Epidermal melanocyte (primary cell): ENCODE data around the gene H6PD.
A peak's percentile ranks its signal among the peaks of the same experiment; 100 is the strongest.
"Not testable (repeated sequence)": the region's sequence is repeated elsewhere in the genome, so short reads cannot be mapped to it uniquely, and the experiment has no call there.

Source experiments
- DNase-seq: peaks from one replicate; pipeline ENCODE4 v3.0.0; 2011; ENCODE audit warnings: low spot score; ENCODE audit not compliant: insufficient read length

The H6PD gene

GRCh38 chr1:9296850-9297249 lies 62.3 kb downstream of the H6PD start:
- DNase-seq = no peak

GRCh38 chr1:9297831-9298230 lies 63.3 kb downstream of the H6PD start:
- no peak for DNase-seq

GRCh38 chr1:9298282-9298681 lies 63.7 kb downstream of the H6PD start:
- no peak for DNase-seq

DNA sequence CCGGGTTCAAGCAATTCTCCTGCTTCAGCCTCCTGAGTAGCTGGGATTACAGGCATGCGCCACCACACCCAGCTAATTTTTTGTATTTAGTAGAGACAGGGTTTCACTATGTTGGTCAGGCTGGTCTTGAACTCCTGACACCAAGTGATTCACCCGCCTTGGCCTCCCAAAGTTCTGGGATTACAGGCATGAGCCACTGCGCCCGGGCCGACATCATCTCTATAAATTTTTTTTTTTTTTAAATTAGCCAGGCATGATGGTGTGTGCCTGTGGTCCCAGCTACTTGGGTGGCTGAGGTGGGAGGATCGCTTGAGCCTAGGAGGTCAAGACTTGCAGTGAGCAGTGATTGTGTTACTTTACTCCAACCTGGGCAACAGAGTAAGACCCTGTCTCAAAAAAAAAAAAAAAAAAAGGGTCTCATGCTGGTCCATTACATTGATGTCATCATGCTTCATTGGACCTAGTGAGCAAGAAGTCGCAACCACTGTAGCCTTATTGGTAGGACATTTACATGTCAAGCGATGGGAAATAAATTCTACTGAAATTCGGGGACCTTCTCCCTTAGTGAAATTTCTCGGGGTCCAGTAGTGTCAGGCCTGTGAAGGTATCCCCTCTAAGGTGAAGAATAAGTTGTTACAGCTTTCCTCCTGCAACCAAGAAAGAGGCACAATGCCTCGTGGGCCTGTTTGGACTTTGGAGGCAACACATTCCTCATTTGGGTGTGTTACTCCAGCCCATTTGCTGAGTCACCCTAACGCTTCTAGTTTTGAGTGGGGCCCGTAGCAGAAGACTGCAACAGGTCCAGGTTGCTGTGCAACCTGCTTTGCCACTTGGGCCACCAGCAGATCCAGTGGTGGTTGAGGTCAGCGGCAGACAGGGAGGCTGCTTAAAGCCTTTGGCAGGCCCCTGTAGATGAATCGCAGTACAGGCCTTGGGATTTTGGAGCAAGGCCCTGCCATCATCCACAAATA lies 65.3 kb downstream of the H6PD start:
- not testable (repeated sequence) for DNase-seq

DNA sequence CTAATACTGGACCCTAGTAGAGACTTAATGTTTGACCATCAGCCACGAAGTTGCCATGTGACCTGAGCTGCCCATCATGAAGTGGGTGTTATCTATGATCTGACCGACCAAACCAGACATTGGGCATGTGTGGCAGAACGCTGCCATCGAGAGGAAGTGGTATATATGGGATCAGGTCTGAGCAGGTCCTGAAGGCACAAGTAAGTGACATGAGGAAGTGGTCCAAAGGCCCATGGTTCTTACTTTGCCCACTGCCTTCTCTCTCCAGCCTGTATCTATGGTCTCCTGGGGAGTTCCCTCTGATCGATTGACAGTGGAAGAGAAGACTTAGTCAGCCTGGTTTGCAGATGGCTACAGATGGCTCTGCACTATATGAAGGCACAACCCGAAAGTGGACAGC lies 66.0 kb downstream of the H6PD start:
- DNase-seq = no peak

DNA sequence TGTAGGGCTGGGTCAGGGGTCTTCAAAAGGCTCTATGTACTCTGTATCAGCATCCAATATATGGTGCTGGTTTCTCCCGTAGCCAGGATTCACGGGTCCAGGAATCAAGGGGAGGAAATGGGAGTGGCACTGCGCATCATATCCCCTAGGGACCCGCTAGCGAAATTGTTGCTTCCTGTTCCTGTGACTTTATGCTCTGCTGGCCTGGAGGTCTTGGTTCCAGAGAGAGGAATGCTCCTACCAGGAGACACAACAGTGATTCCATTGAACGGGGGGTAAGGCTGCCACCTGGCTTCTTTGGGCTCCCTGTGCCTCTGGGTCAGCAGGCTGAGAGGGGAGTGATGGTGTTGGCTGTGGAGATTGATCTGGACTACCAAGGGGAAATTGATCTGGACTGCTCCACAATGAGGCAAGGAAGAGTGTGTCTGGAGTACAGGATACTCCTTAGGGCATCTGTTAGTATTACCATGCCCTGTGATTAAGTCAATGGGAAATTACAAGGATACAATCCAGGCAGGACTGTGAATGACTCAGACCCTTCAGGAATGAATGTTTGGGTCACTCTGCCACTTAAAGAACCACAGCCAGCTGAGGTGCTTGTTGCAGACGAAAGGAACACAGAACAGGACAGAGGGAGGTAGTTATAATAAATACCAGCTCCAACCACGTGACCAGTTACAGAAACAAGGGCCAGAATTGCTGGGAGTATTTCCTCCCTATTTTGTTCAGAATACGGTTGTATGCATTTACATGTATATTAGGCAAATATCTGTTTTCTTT lies 68.4 kb downstream of the H6PD start:
- DNase-seq = peak; percentile 50

GRCh38 chr1:9303916-9304315 lies 69.3 kb downstream of the H6PD start:
- no peak for DNase-seq

DNA sequence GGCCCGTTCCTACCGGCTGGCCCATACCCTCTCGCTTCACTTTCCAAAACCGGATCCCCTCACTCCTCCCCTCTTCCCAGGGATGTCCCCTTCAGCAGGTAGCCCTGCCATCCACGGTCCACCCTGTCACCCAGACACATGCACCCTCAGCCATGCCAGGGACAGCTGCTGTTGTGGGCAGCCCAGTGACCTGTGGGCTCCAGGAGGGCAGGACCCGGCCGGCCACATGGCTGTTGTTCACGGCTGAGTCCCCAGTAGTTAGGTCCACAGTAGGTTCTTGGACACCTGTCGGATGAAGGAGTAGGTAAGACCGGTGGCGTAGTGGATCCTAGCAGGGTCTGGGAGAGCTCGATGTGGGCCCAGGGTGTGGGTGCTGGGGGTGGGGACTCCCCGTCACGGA lies 70.6 kb downstream of the H6PD start:
- DNase-seq = no peak

GRCh38 chr1:9306006-9306405 lies 71.4 kb downstream of the H6PD start:
- no peak for DNase-seq

DNA sequence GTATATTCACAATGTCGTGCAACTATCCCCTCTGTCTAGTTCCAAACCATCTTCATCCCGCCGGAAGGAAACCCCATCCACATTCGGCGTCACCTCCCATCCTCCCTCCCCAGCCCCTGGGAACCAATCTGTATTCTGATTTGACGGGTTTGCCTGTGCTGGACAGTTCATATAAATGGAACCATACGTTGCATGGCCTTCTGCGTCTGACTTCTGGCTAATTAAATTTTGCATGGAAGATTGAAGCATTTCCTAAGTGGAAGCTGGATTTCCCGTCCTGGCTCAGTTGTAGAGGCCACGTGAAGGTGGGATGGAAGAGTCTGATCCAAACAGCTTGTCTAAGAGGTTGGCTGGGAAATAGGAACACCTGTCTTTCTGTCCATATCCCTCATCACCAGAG lies 72.7 kb downstream of the H6PD start:
- DNase-seq = no peak

DNA sequence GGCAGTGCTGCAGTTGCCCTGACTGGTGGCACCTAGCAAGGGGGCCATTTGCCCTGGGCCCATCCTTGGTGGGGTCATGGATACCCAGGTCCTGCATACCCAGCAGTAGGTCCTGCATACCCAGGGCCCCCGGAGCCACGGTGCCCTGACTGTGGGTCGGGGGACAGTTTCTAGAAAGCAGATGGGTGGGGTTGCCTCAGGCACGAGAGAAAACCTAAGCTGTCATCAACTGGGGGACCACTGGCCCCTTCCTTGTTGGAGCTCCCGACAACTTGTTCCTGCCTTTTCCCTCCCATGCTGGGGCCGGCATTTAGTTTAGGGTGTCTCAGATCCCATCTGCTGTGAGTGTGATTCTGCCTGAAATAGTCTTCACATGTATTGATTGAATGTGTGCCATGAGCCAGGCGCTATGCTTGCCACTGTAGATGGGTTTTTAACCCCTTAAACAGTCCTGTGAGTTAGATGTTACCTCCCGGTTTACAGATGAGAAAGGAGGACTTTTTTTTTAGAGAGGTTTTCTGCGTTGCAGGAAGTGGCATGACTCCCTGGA lies 73.7 kb downstream of the H6PD start:
- no peak for DNase-seq

GRCh38 chr1:9309080-9309479 lies 74.5 kb downstream of the H6PD start:
- DNase-seq = no peak

GRCh38 chr1:9309991-9310390 lies 75.4 kb downstream of the H6PD start:
- no peak for DNase-seq

DNA sequence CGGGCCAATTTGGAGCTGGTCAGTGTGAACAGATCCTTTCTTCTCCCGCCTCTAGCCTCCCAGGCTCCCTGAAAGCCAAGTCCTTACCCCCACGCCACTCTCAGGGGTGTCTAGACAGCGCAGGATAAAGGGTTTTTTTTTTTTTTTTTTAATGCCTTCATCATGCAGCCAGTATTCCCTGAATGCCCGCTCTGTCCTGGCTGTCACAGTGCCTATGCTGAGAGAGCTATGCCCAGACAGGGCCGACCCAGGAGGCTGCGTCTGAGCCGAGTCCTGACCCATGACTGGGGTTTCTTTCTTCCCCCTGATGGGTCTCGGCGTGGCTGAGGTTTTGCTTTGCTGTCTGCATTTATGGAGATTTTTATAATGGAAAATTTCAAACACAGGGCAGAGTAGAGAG lies 76.5 kb downstream of the H6PD start:
- DNase-seq = no peak

- no peak for DNase-seq
These were observed 76.9 kb downstream of the H6PD start for GRCh38 chr1:9311479-9311878.

DNA sequence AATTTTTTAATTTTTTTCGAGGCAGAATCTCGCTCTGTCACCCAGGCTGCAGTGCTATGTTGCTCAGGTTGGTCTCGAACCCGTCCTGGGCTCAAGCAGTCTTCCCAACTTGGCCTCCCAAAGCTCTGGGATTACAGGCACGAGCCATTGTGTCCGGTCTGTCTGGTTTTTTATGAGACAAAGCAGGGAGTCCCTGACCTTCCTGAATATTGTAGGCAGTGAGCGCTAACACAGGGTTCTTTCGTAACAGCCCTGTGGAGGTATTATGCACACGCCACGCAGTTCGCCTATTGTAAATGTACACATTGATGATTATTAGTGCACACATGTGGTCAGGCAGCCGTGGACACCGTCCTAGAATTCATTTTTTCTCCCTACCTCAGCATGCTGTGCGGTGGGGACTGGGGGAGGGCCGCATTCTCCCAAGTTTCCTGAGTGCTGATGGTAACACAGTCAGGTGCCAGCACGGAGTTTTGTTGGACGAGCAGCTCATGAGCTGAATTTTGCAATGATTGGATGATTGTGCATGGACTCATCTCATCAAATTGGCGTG lies 77.7 kb downstream of the H6PD start:
- DNase-seq = no peak

GRCh38 chr1:9313576-9313975 lies 79.0 kb downstream of the H6PD start:
- DNase-seq = no peak

DNA sequence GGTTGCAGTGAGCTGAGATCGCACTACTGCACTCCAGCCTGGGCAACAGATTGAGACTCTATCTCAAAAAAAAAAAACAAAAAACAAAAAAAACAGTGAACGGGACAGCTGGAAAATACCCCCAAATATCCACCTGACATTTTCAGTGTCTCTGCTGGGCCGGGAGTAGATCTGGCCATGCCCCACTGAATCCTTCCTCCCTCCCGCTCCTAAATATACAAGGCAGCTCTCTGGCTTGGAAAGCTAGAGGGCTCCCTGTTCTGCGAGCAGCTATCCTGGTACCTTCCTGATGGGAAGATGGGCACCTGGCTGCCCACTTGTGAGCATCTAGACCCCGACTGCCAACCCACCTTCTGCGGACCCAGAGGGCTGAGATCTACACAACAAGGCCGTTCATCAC lies 79.5 kb downstream of the H6PD start:
- DNase-seq = no peak

GRCh38 chr1:9314711-9315379 lies 80.3 kb downstream of the H6PD start:
- DNase-seq = no peak

DNA sequence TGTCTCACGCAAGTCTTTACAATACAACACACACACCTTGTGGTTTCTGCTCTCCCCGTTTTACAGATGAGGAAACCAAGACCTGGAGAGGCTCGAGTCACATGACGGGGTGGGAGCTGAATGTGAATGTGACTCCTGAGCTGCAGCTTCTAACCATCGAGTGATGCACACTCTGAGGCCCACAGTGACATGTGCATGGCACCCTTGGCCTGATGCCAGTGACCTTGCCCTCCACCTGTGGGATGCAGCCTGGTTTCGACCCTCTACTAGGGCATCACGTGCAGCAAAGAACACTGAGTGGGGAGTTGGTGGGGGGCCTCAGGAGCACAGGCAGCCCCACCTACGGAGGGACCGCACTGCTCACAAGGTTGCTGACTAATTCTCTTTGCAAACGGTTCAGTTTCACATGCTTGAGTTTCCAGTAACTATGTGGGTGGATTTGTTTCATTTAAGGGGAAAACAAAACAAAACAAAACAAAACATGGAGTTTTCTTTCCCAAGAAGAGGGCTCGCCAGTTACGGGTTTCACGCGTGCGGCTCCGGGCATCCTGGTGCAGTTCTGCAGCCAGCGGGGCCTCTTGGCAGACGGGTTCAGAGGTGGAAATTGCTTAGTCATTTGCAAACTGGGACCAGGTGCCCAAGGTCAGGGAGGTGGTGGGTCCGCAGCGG lies 81.0 kb downstream of the H6PD start:
- no peak for DNase-seq

GRCh38 chr1:9316080-9316444 lies 81.5 kb downstream of the H6PD start:
- DNase-seq = no peak
